Hepatocyte (in vitro differentiated cells): ENCODE measurements around the gene LASP1NB.

ENCODE experiments used
- DNase-seq: peaks from one replicate; pipeline ENCODE4 v3.0.0-alpha.2; 2016; ENCODE audit warnings: low spot score
- H2AFZ ChIP-seq: fragments of 200-600 bp; sonication (generic); 2 replicates; pipeline ENCODE4 v1.6.0; 2016; ENCODE audit warnings: antibody characterized with exemption, mild to moderate bottlenecking
- H3K27ac ChIP-seq: fragments of 200-600 bp; sonication (generic); 2 replicates; pipeline ENCODE4 v1.5.1; 2016; ENCODE audit warnings: mild to moderate bottlenecking
- H3K27me3 ChIP-seq: fragments of 200-600 bp; sonication (generic); 2 replicates; pipeline ENCODE4 v1.6.1; 2016
- H3K36me3 ChIP-seq: fragments of 200-600 bp; sonication (generic); replicated peaks from 2 replicates; pipeline ENCODE4 v1.5.1; 2016; ENCODE audit warnings: low read depth; ENCODE audit not compliant: insufficient read depth
- H3K4me1 ChIP-seq: fragments of 200-600 bp; sonication (generic); 2 replicates; pipeline ENCODE4 v1.5.1; 2016; ENCODE audit warnings: mild to moderate bottlenecking, moderate library complexity; ENCODE audit not compliant: insufficient read depth
- H3K4me2 ChIP-seq: fragments of 200-600 bp; sonication (generic); 2 replicates; pipeline ENCODE4 v1.6.0; 2016
- H3K4me3 ChIP-seq: fragments of 200-600 bp; sonication (generic); 2 replicates; pipeline ENCODE4 v1.5.1; 2016; ENCODE audit warnings: mild to moderate bottlenecking
- H3K79me2 ChIP-seq: fragments of 200-600 bp; sonication (generic); 2 replicates; pipeline ENCODE4 v1.6.0; 2017; ENCODE audit warnings: mild to moderate bottlenecking
- H3K9me2 ChIP-seq: fragments of 200-600 bp; sonication (generic); replicated peaks from 2 replicates; pipeline ENCODE4 v1.6.0; 2017; ENCODE audit warnings: mild to moderate bottlenecking; ENCODE audit not compliant: insufficient read depth
- H3K9me3 ChIP-seq: fragments of 200-600 bp; sonication (generic); 2 replicates; pipeline ENCODE4 v1.5.1; 2016; ENCODE audit warnings: low read depth, mild to moderate bottlenecking
- H4K20me1 ChIP-seq: fragments of 200-600 bp; sonication (generic); 2 replicates; pipeline ENCODE4 v1.6.0; 2016; ENCODE audit warnings: mild to moderate bottlenecking; ENCODE audit not compliant: insufficient read depth, poor library complexity, severe bottlenecking
- CTCF ChIP-seq: fragments of 200-600 bp; sonication (generic); IDR thresholded peaks from 2 replicates; pipeline ENCODE4 v1.5.1; 2016; ENCODE audit warnings: antibody characterized with exemption, mild to moderate bottlenecking; ENCODE audit not compliant: poor library complexity
- EZH2 ChIP-seq: fragments of 200-600 bp; sonication (generic); IDR thresholded peaks from 2 replicates; pipeline ENCODE4 v1.6.1; 2016; ENCODE audit warnings: antibody characterized with exemption, mild to moderate bottlenecking, borderline replicate concordance
- EZH2phosphoT487 ChIP-seq: fragments of 200-600 bp; sonication (generic); IDR thresholded peaks from one replicate; pipeline ENCODE4 v1.6.1; 2018; ENCODE audit warnings: antibody characterized with exemption, mild to moderate bottlenecking, low read depth, moderate library complexity; ENCODE audit not compliant: unreplicated experiment, severe bottlenecking
- WGBS: methylation state at CpG from one replicate; pipeline ENCODE4 v1.1.6; 2016; ENCODE audit warnings: low lambda C conversion rate; ENCODE audit errors: missing lambda C conversion rate; 5-methylcytosine and 5-hydroxymethylcytosine counted together

LASP1NB gene

GRCh38 chr17:38939987-38940386 lies 14.6 kb downstream of the LASP1NB start:
- peaks cover 17% of the 10 kb centered on the region for H3K27me3 ChIP-seq
- no peaks in the 10 kb centered on the region for H3K9me2 ChIP-seq
- no peaks in the 10 kb centered on the region for H3K79me2 ChIP-seq
- no peak overlapping the region for H2AFZ ChIP-seq
- H3K4me2 ChIP-seq: no peak overlapping the region
- DNase-seq: no peak
- no peaks in the 10 kb centered on the region for H3K4me1 ChIP-seq
- no peak overlapping the region for H3K27ac ChIP-seq
- TF ChIP-seq CTCF (no peak), EZH2 (no peak), EZH2phosphoT487 (no peak)
- no peaks in the 10 kb centered on the region for H3K9me3 ChIP-seq
- H3K36me3 ChIP-seq: no peaks in the 10 kb centered on the region
- no peak overlapping the region for H3K4me3 ChIP-seq
- no peaks in the 10 kb centered on the region for H4K20me1 ChIP-seq

GRCh38 chr17:38940404-38940803 lies 15.0 kb downstream of the LASP1NB start:
- H3K4me3 ChIP-seq: no peak overlapping the region
- peaks cover 16% of the 10 kb centered on the region for H3K27me3 ChIP-seq
- 79% methylated on average over 1 of the region's 1 CpG for WGBS
- H2AFZ ChIP-seq: no peak overlapping the region
- no peaks in the 10 kb centered on the region for H3K4me1 ChIP-seq
- no peak overlapping the region for H3K27ac ChIP-seq
- H4K20me1 ChIP-seq: no peaks in the 10 kb centered on the region
- no peaks in the 10 kb centered on the region for H3K9me2 ChIP-seq
- H3K36me3 ChIP-seq: no peaks in the 10 kb centered on the region
- no peak for DNase-seq
- H3K4me2 ChIP-seq: no peak overlapping the region
- TF ChIP-seq EZH2phosphoT487 (no peak), CTCF (no peak)
- no peaks in the 10 kb centered on the region for H3K79me2 ChIP-seq
- H3K9me3 ChIP-seq: no peaks in the 10 kb centered on the region

GRCh38 chr17:38942696-38943334 lies 17.4 kb downstream of the LASP1NB start:
- Histone ChIP-seq H4K20me1 (no peaks in the 10 kb centered on the region), H3K9me3 (no peaks in the 10 kb centered on the region), H3K4me2 (no peak overlapping the region), H3K27me3 (no peaks in the 10 kb centered on the region), H3K4me3 (no peak overlapping the region), H3K9me2 (no peaks in the 10 kb centered on the region), H2AFZ (no peak overlapping the region), H3K36me3 (no peaks in the 10 kb centered on the region), H3K79me2 (no peaks in the 10 kb centered on the region), H3K4me1 (no peaks in the 10 kb centered on the region), H3K27ac (no peak overlapping the region)
- TF ChIP-seq EZH2: no peak
- no peak for TF ChIP-seq EZH2phosphoT487
- no peak for TF ChIP-seq CTCF
- 52% methylated on average over 4 of the region's 4 CpGs for WGBS
- no peak for DNase-seq

- H3K4me1 ChIP-seq: no peaks in the 10 kb centered on the region
- H3K36me3 ChIP-seq: no peaks in the 10 kb centered on the region
- no peaks in the 10 kb centered on the region for H3K9me2 ChIP-seq
- H3K27me3 ChIP-seq: no peaks in the 10 kb centered on the region
- TF ChIP-seq EZH2phosphoT487: no peak
- TF ChIP-seq CTCF: no peak
- TF ChIP-seq EZH2: no peak
- no peaks in the 10 kb centered on the region for H3K79me2 ChIP-seq
- no peak overlapping the region for H3K4me2 ChIP-seq
- no peak overlapping the region for H3K27ac ChIP-seq
- H2AFZ ChIP-seq: no peak overlapping the region
- H3K9me3 ChIP-seq: no peaks in the 10 kb centered on the region
- 76% methylated on average over 8 of the region's 8 CpGs for whole genome bisulfite sequencing
- DNase-seq: no peak
- no peaks in the 10 kb centered on the region for H4K20me1 ChIP-seq
- no peak overlapping the region for H3K4me3 ChIP-seq
Observed at GRCh38 chr17:38943607-38944006, 18.2 kb downstream of the LASP1NB start.
